CD14-positive monocyte (primary cell): Measurements from ENCODE around the gene HPS3. TPM values are rescaled to one million over a fixed set of nuclear protein-coding genes. Genes with fewer than 3 reads are reported as not detected.
A peak's percentile ranks its signal among the peaks of the same experiment; 100 is the strongest.
"Not testable (repeated sequence)": the region's sequence is repeated elsewhere in the genome, so short reads cannot be mapped to it uniquely, and the experiment has no call there.

Experiments
- DNase-seq, 3 donors: peaks; one replicate each; pipeline ENCODE4 v3.0.0-alpha.2; 2011 to 2022
- H2AFZ ChIP-seq: 2 replicates; pipeline ENCODE4 v1.6.0; 2012; ENCODE audit warnings: mild to moderate bottlenecking, low read depth, low read length, inconsistent platforms; ENCODE audit not compliant: insufficient read depth, poor library complexity, severe bottlenecking
- H3K27ac ChIP-seq, 2 donors: 1 replicate in 1 of 2; 2 replicates in 1 of 2; pipeline ENCODE4 v1.5.1; 2012 to 2013; ENCODE audit warnings: low read length in 2 of 2, control low read depth in 1 of 2, inconsistent platforms in 1 of 2, low read depth in 1 of 2, mild to moderate bottlenecking in 1 of 2
- H3K27me3 ChIP-seq, 2 donors: one replicate each; pipeline versions ENCODE4 v1.6.0 to v1.6.1; 2011 to 2013; ENCODE audit warnings: low read length in 2 of 2; ENCODE audit not compliant: control insufficient read depth in 2 of 2, insufficient read depth in 2 of 2
- H3K36me3 ChIP-seq, 2 donors: replicated peaks in 1 of 2; 1 replicate in 1 of 2; 2 replicates in 1 of 2; pipeline versions ENCODE4 v1.5.1 to v1.6.1; 2012 to 2013; ENCODE audit warnings: low read length in 2 of 2, control low read depth in 1 of 2, inconsistent platforms in 1 of 2, mild to moderate bottlenecking in 1 of 2; ENCODE audit not compliant: insufficient read depth in 2 of 2, control insufficient read depth in 1 of 2
- H3K4me1 ChIP-seq, 2 donors: 1 replicate in 1 of 2; 2 replicates in 1 of 2; pipeline versions ENCODE4 v1.5.1 to v1.6.1; 2012 to 2013; ENCODE audit warnings: low read length in 2 of 2, control low read depth in 1 of 2, inconsistent platforms in 1 of 2, mild to moderate bottlenecking in 1 of 2, moderate library complexity in 1 of 2; ENCODE audit not compliant: insufficient read depth in 2 of 2, control insufficient read depth in 1 of 2
- H3K4me2 ChIP-seq: replicated peaks from 2 replicates; pipeline ENCODE3; 2012; ENCODE audit warnings: low read length, moderate library complexity, mild to moderate bottlenecking; ENCODE audit not compliant: poor library complexity, severe bottlenecking; ENCODE audit errors: extremely low read depth
- H3K4me3 ChIP-seq, 3 experiments: fragments of 200-600 bp in 1 of 3; sonication (generic) in 1 of 3; replicated peaks in 1 of 3; 1 replicate in 2 of 3; 2 replicates in 1 of 3; pipeline ENCODE4 v1.5.1; 2011 to 2013; ENCODE audit warnings: low read length in 3 of 3, mild to moderate bottlenecking in 3 of 3, control low read depth in 2 of 3, low read depth in 2 of 3, inconsistent platforms in 1 of 3, moderate library complexity in 1 of 3
- H3K79me2 ChIP-seq: 2 replicates; pipeline ENCODE4 v1.6.0; 2012; ENCODE audit warnings: mild to moderate bottlenecking, control low read depth, inconsistent platforms, low read length, moderate library complexity; ENCODE audit not compliant: insufficient read depth
- H3K9ac ChIP-seq: 2 replicates; pipeline ENCODE4 v1.6.0; 2017; ENCODE audit warnings: low read length, mild to moderate bottlenecking; ENCODE audit not compliant: insufficient read depth, poor library complexity, severe bottlenecking
- H3K9me3 ChIP-seq, 2 donors: replicated peaks in 1 of 2; 1 replicate in 1 of 2; 2 replicates in 1 of 2; pipeline versions ENCODE4 v1.5.1 to v1.6.1; 2012 to 2013; ENCODE audit warnings: low read length in 2 of 2, control low read depth in 1 of 2; ENCODE audit not compliant: control insufficient read depth in 1 of 2, insufficient read depth in 1 of 2
- H4K20me1 ChIP-seq: 2 replicates; pipeline ENCODE4 v1.6.0; 2012; ENCODE audit warnings: mild to moderate bottlenecking, low read length, control low read depth, moderate library complexity; ENCODE audit not compliant: insufficient read depth
- H3K27ac Mint-ChIP-seq, 7 donors: one replicate each; pipeline ENCODE4 v1.8.0; 2020; ENCODE audit warnings: mild to moderate bottlenecking in 7 of 7, mixed read lengths in 7 of 7, moderate library complexity in 6 of 7, inconsistent platforms in 2 of 7
- H3K27me3 Mint-ChIP-seq, 3 donors: one replicate each; pipeline ENCODE4 v1.8.0; 2021 to 2022; ENCODE audit warnings: low read depth in 3 of 3, mild to moderate bottlenecking in 3 of 3, mixed read lengths in 3 of 3, moderate library complexity in 3 of 3, inconsistent platforms in 1 of 3
- H3K36me3 Mint-ChIP-seq, 2 donors: one replicate each; pipeline ENCODE4 v1.8.0; 2020; ENCODE audit warnings: mixed read lengths in 2 of 2, inconsistent platforms in 1 of 2, mild to moderate bottlenecking in 1 of 2
- H3K4me1 Mint-ChIP-seq: one replicate; pipeline ENCODE4 v1.8.0; 2020; ENCODE audit warnings: mild to moderate bottlenecking, mixed read lengths
- H3K4me3 Mint-ChIP-seq, 2 donors: one replicate each; pipeline ENCODE4 v1.8.0; 2020; ENCODE audit warnings: mild to moderate bottlenecking in 2 of 2, mixed read lengths in 2 of 2, moderate library complexity in 1 of 2
- H3K9me3 Mint-ChIP-seq, 7 donors: one replicate each; pipeline ENCODE4 v1.8.0; 2020 to 2022; ENCODE audit warnings: mixed read lengths in 7 of 7, mild to moderate bottlenecking in 6 of 7, moderate library complexity in 6 of 7, inconsistent platforms in 2 of 7
- CTCF ChIP-seq: fragments of 200-600 bp; IDR thresholded peaks from one replicate; pipeline ENCODE4 v1.8.0; 2022; ENCODE audit warnings: antibody characterized with exemption, mild to moderate bottlenecking
- WGBS: methylation state at CpG from one replicate; pipeline ENCODE4 v1.1.5; 2013; ENCODE audit warnings: missing lambda C conversion rate; ENCODE audit not compliant: insufficient coverage; 5-methylcytosine and 5-hydroxymethylcytosine counted together
- intact Hi-C, 2 donors: fragments of 100-400 bp; cut with micrococcal nuclease; formaldehyde crosslinking; loops; one replicate each; pipeline versions ENCODE4 v1.15.0 to v1.15.1; 2023
- polyA plus RNA-seq, 3 donors: library from polyadenylated mRNA; depleted of rRNA in 1 of 3; unstranded in 2 of 3; stranded (reverse) in 1 of 3; fragments of 300-500 nt in 2 of 3; fragments of >200 nt in 1 of 3; fragmentation: Illumina TruSeq in 2 of 3; gene quantifications; 1 replicate in 2 of 3; 2 replicates in 1 of 3; pipeline ENCODE4 v1.2.3, GENCODE V29; 2012 to 2021

HPS3 gene
- polyA plus RNA-seq, 3 donors = 20.8 to 35.8 (median 34.8) TPM

DNA sequence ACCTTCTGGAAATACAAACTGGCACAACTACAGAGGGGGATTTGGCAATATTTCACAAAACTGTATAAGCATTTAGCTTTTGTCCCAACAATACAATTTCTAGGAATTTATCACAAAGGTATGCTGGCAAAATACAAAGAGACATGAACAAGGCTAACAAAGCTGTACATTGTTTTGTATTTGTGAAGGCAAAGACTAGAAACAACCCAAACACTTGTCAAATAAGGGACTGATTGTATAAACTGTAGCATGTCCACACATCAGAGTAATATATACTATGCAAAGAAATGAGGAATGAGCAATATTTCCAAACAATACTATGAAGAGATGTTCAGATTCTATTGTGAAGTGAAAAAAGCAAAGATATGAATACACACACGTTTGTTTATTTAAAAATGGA, 65.8 kb downstream of the HPS3 start:
- peaks cover 9% of the 10 kb centered on the region for H3K4me1 Mint-ChIP-seq
- no peak overlapping the region for H3K4me2 ChIP-seq

DNA sequence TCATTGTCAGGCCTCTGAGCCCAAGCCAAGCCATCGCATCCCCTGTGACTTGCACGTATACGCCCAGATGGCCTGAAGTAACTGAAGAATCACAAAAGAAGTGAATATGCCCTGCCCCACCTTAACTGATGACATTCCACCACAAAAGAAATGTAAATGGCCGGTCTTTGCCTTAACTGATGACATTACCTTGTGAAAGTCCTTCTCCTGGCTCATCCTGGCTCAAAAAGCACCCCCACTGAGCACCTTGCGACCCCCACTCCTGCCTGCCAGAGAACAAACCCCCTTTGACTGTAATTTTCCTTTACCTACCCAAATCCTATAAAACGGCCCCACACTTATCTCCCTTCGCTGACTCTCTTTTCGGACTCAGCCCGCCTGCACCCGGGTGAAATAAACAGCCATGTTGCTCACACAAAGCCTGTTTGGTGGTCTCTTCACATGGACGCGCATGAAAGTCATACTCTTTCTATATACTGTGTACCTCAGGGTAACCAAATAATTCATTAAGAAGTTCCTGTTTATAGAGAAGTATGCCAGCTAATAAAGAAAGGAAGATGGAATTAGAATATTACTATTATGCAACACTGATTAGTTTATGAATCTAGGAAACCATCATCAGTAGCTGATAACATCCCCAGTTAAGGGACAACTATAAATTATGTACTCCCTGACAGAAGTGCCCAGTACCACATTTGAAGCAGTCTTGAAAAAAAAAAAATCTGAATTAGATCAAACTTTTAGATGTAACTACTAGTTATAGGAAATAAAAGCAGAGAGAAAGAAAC, 67.6 kb downstream of the HPS3 start:
- H3K9ac ChIP-seq, H3K9me3 ChIP-seq, H3K27ac ChIP-seq, H3K4me3 ChIP-seq, H3K36me3 ChIP-seq, H4K20me1 ChIP-seq, H3K27me3 ChIP-seq, H3K9me3 Mint-ChIP-seq, H3K79me2 ChIP-seq, H3K4me1 ChIP-seq, H2AFZ ChIP-seq, H3K27me3 Mint-ChIP-seq, H3K4me2 ChIP-seq, intact Hi-C loops, H3K4me3 Mint-ChIP-seq, H3K4me1 Mint-ChIP-seq, H3K36me3 Mint-ChIP-seq, DNase-seq: not testable (repeated sequence)
- WGBS = 94% methylated on average over 2 of the region's 12 CpGs
- peak overlapping the region in 1 of 7 donors; percentile 78 for H3K27ac Mint-ChIP-seq

More for the DNA sequence above, 65.8 kb downstream of the HPS3 start:
- intact Hi-C loops = no loop called here
- Histone ChIP-seq H3K4me1 (no peaks in the 10 kb centered on the region), H3K36me3 (no peaks in the 10 kb centered on the region), H2AFZ (no peak overlapping the region), H3K9ac (no peak overlapping the region), H4K20me1 (no peaks in the 10 kb centered on the region), H3K27me3 (no peaks in the 10 kb centered on the region), H3K4me3 (no peak overlapping the region), H3K27ac (no peak overlapping the region), H3K79me2 (no peaks in the 10 kb centered on the region), H3K9me3 (no peaks in the 10 kb centered on the region)
- no CpG with 5 or more reads among the region's 1 CpG for WGBS
- H3K4me3 Mint-ChIP-seq = no peak overlapping the region
- no peak for DNase-seq
- no peaks in the 10 kb centered on the region for H3K36me3 Mint-ChIP-seq
- H3K9me3 Mint-ChIP-seq = no peaks in the 10 kb centered on the region
- no peak for TF ChIP-seq CTCF
- peaks cover 2 to 6% (median 5%) of the 10 kb centered on the region in 3 donors for H3K27me3 Mint-ChIP-seq
- H3K27ac Mint-ChIP-seq = no peak overlapping the region
